Stimulated activated CD8-positive, alpha-beta memory T cell treated with anti-CD3 and anti-CD28 coated beads, Interleukin-15, amount 100 ng/mL, for 48 hours (primary cell): ENCODE measurements around the gene FNIP1.
"Not testable (repeated sequence)": the region's sequence is repeated elsewhere in the genome, so short reads cannot be mapped to it uniquely, and the experiment has no call there.

ENCODE experiments used
- DNase-seq, 2 donors: peaks; one replicate each; pipeline ENCODE4 v3.0.0-alpha.2; 2020; ENCODE audit warnings: low read depth in 2 of 2

Gene FNIP1

GRCh38 chr5:131796793-131797693 lies at the start of gene FNIP1:
TSS of gene FNIP1 (minus strand) at chr5:131797017. CDS start at chr5:131796921, 96 bp downstream.
- DNase-seq = peak; percentile 99 to 100

- no peak for DNase-seq
Measured at GRCh38 chr5:131846536-131846935, 49.7 kb upstream of the FNIP1 start.

- no peak for DNase-seq
Measured at GRCh38 chr5:131845828-131846227, 49.0 kb upstream of the FNIP1 start.

GRCh38 chr5:131842971-131843370 lies 46.2 kb upstream of the FNIP1 start:
- not testable (repeated sequence) for DNase-seq

- not testable (repeated sequence) for DNase-seq
Measured at GRCh38 chr5:131832702-131833101, 35.9 kb upstream of the FNIP1 start.

- no peak for DNase-seq
Measured at GRCh38 chr5:131825404-131826013, 28.7 kb upstream of the FNIP1 start.

- DNase-seq = no peak
Measured at GRCh38 chr5:131824631-131825030, 27.8 kb upstream of the FNIP1 start.

- no peak for DNase-seq
Measured at GRCh38 chr5:131821221-131821620, 24.4 kb upstream of the FNIP1 start.

GRCh38 chr5:131818001-131818724 lies 21.3 kb upstream of the FNIP1 start:
- DNase-seq = no peak

- DNase-seq = no peak
Measured at GRCh38 chr5:131814990-131815389, 18.2 kb upstream of the FNIP1 start.

GRCh38 chr5:131812371-131813160 lies 15.7 kb upstream of the FNIP1 start:
- no peak for DNase-seq

GRCh38 chr5:131810510-131811249 lies 13.9 kb upstream of the FNIP1 start:
- DNase-seq = no peak

GRCh38 chr5:131795879-131796792 lies 681 bp downstream of the FNIP1 start:
- peak; percentile 5 to 9 for DNase-seq

GRCh38 chr5:131795228-131795627 lies 1.6 kb downstream of the FNIP1 start:
- DNase-seq = no peak

GRCh38 chr5:131794586-131794985 lies 2.2 kb downstream of the FNIP1 start:
- DNase-seq = no peak

- DNase-seq = no peak
Measured at GRCh38 chr5:131792896-131793295, 3.9 kb downstream of the FNIP1 start.

- DNase-seq = no peak
Measured at GRCh38 chr5:131791866-131792265, 5.0 kb downstream of the FNIP1 start.

GRCh38 chr5:131790550-131790949 lies 6.3 kb downstream of the FNIP1 start:
- DNase-seq = no peak

GRCh38 chr5:131789765-131790164 lies 7.1 kb downstream of the FNIP1 start:
- no peak for DNase-seq

GRCh38 chr5:131787736-131788135 lies 9.1 kb downstream of the FNIP1 start:
- DNase-seq = no peak
